NCI-H2029 treated with DMSO at 0.1 percent for 48 hours (cell line): Measurements from ENCODE around the gene ATP2B3.

ENCODE experiments used
- DNase-seq: peaks from one replicate; lab custom pipeline; 2025; lab: John Stamatoyannopoulos, UW

ATP2B3 gene

GRCh38 chrX:153611298-153612095, 94.1 kb downstream of the ATP2B3 start:
- DNase-seq, result no peak

- DNase-seq, result no peak
Measured at GRCh38 chrX:153612413-153612812, 95.0 kb downstream of the ATP2B3 start.

- DNase-seq, result no peak
Measured at GRCh38 chrX:153614818-153615217, 97.4 kb downstream of the ATP2B3 start.

- DNase-seq, result no peak
Measured at GRCh38 chrX:153620576-153620975, 103.1 kb downstream of the ATP2B3 start.

- no peak for DNase-seq
Measured at GRCh38 chrX:153621949-153622598, 104.6 kb downstream of the ATP2B3 start.

GRCh38 chrX:153622661-153623309, 105.3 kb downstream of the ATP2B3 start:
- DNase-seq, result no peak

- DNase-seq, result no peak
Measured at GRCh38 chrX:153623310-153624029, 106.0 kb downstream of the ATP2B3 start.

- DNase-seq, result no peak
Measured at GRCh38 chrX:153624196-153625091, 107.0 kb downstream of the ATP2B3 start.

- DNase-seq, result no peak
Measured at GRCh38 chrX:153625271-153626024, 108.0 kb downstream of the ATP2B3 start.

GRCh38 chrX:153626025-153626633, 108.7 kb downstream of the ATP2B3 start:
- DNase-seq, result no peak

GRCh38 chrX:153626863-153627674, 109.6 kb downstream of the ATP2B3 start:
- DNase-seq, result no peak

GRCh38 chrX:153627675-153628111, 110.3 kb downstream of the ATP2B3 start:
- no peak for DNase-seq

GRCh38 chrX:153628129-153628528, 110.7 kb downstream of the ATP2B3 start:
- no peak for DNase-seq

- no peak for DNase-seq
Measured at GRCh38 chrX:153628665-153629064, 111.2 kb downstream of the ATP2B3 start.

- no peak for DNase-seq
Measured at GRCh38 chrX:153631346-153631745, 113.9 kb downstream of the ATP2B3 start.

- DNase-seq, result no peak
Measured at GRCh38 chrX:153631907-153632594, 114.6 kb downstream of the ATP2B3 start.
